HG03280 (cell line): ENCODE results near the gene P2RX3.
"Not testable (repeated sequence)": the region's sequence is repeated elsewhere in the genome, so short reads cannot be mapped to it uniquely, and the experiment has no call there.

Source experiments
- ATAC-seq: cut with Tn5 transposase; IDR thresholded peaks from one replicate; pipeline ENCODE4 v1.9.1; 2021; ENCODE audit warnings: mild to moderate bottlenecking, moderate library complexity; ENCODE audit not compliant: unreplicated experiment

P2RX3 gene

GRCh38 chr11:57394203-57394965 is 56.2 kb downstream of the P2RX3 start:
- no peak for ATAC-seq

- ATAC-seq: no peak
Observed at GRCh38 chr11:57395905-57396623, 57.9 kb downstream of the P2RX3 start.

- no peak for ATAC-seq
Observed at GRCh38 chr11:57396744-57397143, 58.6 kb downstream of the P2RX3 start.

- ATAC-seq: no peak
Observed at GRCh38 chr11:57397394-57397990, 59.3 kb downstream of the P2RX3 start.

GRCh38 chr11:57399221-57399620 is 61.1 kb downstream of the P2RX3 start:
- no peak for ATAC-seq

- ATAC-seq: no peak
Observed at GRCh38 chr11:57399972-57400578, 61.9 kb downstream of the P2RX3 start.

- no peak for ATAC-seq
Observed at GRCh38 chr11:57402188-57403002, 64.2 kb downstream of the P2RX3 start.

- not testable (repeated sequence) for ATAC-seq
Observed at GRCh38 chr11:57403003-57403801, 65.0 kb downstream of the P2RX3 start.

GRCh38 chr11:57403802-57404147 is 65.6 kb downstream of the P2RX3 start:
- ATAC-seq: no peak

GRCh38 chr11:57405271-57405860 is 67.2 kb downstream of the P2RX3 start:
- no peak for ATAC-seq

- peak; percentile 66 for ATAC-seq
Observed at GRCh38 chr11:57406337-57406904, 68.3 kb downstream of the P2RX3 start.

GRCh38 chr11:57407010-57407920 is 69.1 kb downstream of the P2RX3 start:
- no peak for ATAC-seq

- no peak for ATAC-seq
Observed at GRCh38 chr11:57407941-57408475, 69.9 kb downstream of the P2RX3 start.

GRCh38 chr11:57408771-57409170 is 70.6 kb downstream of the P2RX3 start:
- ATAC-seq: no peak

GRCh38 chr11:57409321-57410100 is 71.4 kb downstream of the P2RX3 start:
- ATAC-seq: no peak

GRCh38 chr11:57410287-57410686 is 72.1 kb downstream of the P2RX3 start:
- ATAC-seq: no peak

GRCh38 chr11:57413681-57414080 is 75.5 kb downstream of the P2RX3 start:
- ATAC-seq: no peak
